HCT116 (cell line): ENCODE data around the gene PPHLN1. TPM values are rescaled to one million over a fixed set of nuclear protein-coding genes. Genes with fewer than 3 reads are reported as not detected.

Source experiments
- ATAC-seq: fragments of 200-7000 bp; cut with Tn5 transposase; 2 replicates; pipeline ENCODE4 v1.9.1; 2020; ENCODE audit warnings: mild to moderate bottlenecking, moderate library complexity
- BruUV-seq: library from RNA; stranded (reverse); fragments of 400-500 nt; replicated peaks from 2 replicates; lab custom pipeline; 2021; lab: Mats Ljungman, UMichigan
- CTCF ChIA-PET: fragments of 300-600 bp; sonication (Branson Sonifier 250); formaldehyde crosslinking; loops from one replicate; lab custom pipeline; 2021; ENCODE audit warnings: antibody characterized with exemption; lab: Charles Lee
- POLR2A ChIA-PET: fragments of 300-600, 350-600 bp; sonication (Branson Sonifier 250); formaldehyde crosslinking; loops from one replicate; lab custom pipeline; 2021; ENCODE audit warnings: antibody characterized with exemption; lab: Charles Lee
- RAD21 ChIA-PET, 2 experiments: fragments of 300-600 bp; sonication (Branson Sonifier 250); formaldehyde crosslinking; loops; one replicate each; lab custom pipeline; 2023; ENCODE audit warnings: low total read pairs in 2 of 2; ENCODE audit not compliant: uncharacterized antibody in 2 of 2, unreplicated experiment in 2 of 2, low non-redundant PET in 1 of 2; lab: Charles Lee
- DNase-seq: peaks from one replicate; pipeline ENCODE4 v3.0.0-alpha.2; 2010; ENCODE audit warnings: low read depth, low spot score
- H2AFZ ChIP-seq: fragments of 200-600 bp; shearing (Covaris generic), sonication (generic); 2 replicates; pipeline ENCODE4 v1.6.1; 2017; ENCODE audit warnings: low read depth, mixed run types, mixed read lengths, antibody characterized with exemption, low read length; ENCODE audit not compliant: poor library complexity, severe bottlenecking
- H3K27ac ChIP-seq: 2 replicates; pipeline ENCODE4 v1.5.1; 2012; ENCODE audit warnings: low read depth, low read length
- H3K27me3 ChIP-seq: fragments of 200-600 bp; sonication (generic); 2 replicates; pipeline ENCODE4 v1.6.1; 2016; ENCODE audit warnings: mixed run types, low read length, mixed read lengths; ENCODE audit not compliant: insufficient read depth
- H3K36me3 ChIP-seq, 2 experiments: fragments of 200-500 bp in 1 of 2; fragments of 200-600 bp in 1 of 2; sonication (Bioruptor generic) in 1 of 2; sonication (generic) in 1 of 2; 2 replicates each; pipeline versions ENCODE4 v1.5.1 to v1.6.1; 2014 to 2016; ENCODE audit warnings: low read length in 2 of 2, inconsistent platforms in 1 of 2, mixed read lengths in 1 of 2, mixed run types in 1 of 2; ENCODE audit not compliant: insufficient read depth in 2 of 2, control insufficient read depth in 1 of 2
- H3K4me1 ChIP-seq, 2 experiments: fragments of 200-600 bp in 1 of 2; sonication (generic) in 1 of 2; 2 replicates each; pipeline versions ENCODE4 v1.5.1 to v1.6.1; 2012 to 2017; ENCODE audit warnings: low read length in 2 of 2, inconsistent platforms in 1 of 2, mild to moderate bottlenecking in 1 of 2, mixed read lengths in 1 of 2, mixed run types in 1 of 2, moderate library complexity in 1 of 2; ENCODE audit not compliant: insufficient read depth in 2 of 2, control insufficient read depth in 1 of 2
- H3K4me2 ChIP-seq: fragments of 200-600 bp; sonication (generic); 2 replicates; pipeline ENCODE4 v1.6.1; 2017; ENCODE audit warnings: mixed run types, low read length, mixed read lengths
- H3K4me3 ChIP-seq, 2 experiments: fragments of 200-600 bp in 1 of 2; sonication (generic) in 1 of 2; replicated peaks in 1 of 2; 2 replicates each; pipeline ENCODE4 v1.5.1; 2011 to 2016; ENCODE audit warnings: low read length in 2 of 2, control low read depth in 1 of 2, low read depth in 1 of 2, mild to moderate bottlenecking in 1 of 2, mixed read lengths in 1 of 2, mixed run types in 1 of 2
- H3K79me2 ChIP-seq: fragments of 200-600 bp; sonication (generic); 2 replicates; pipeline ENCODE4 v1.6.1; 2017; ENCODE audit warnings: mild to moderate bottlenecking, mixed run types, low read length, moderate library complexity, mixed read lengths; ENCODE audit not compliant: insufficient read depth
- H3K9ac ChIP-seq: fragments of 200-600 bp; sonication (generic); 2 replicates; pipeline ENCODE4 v1.6.1; 2016; ENCODE audit warnings: low read length, mixed read lengths
- H3K9me2 ChIP-seq: fragments of 200-600 bp; sonication (generic), shearing (Covaris generic); 2 replicates; pipeline ENCODE4 v1.6.1; 2017; ENCODE audit warnings: mixed run types, mild to moderate bottlenecking, moderate library complexity; ENCODE audit not compliant: insufficient read depth
- H3K9me3 ChIP-seq, 2 experiments: fragments of 200-500 bp in 1 of 2; fragments of 200-600 bp in 1 of 2; sonication (Bioruptor generic) in 1 of 2; sonication (generic) in 1 of 2; 2 replicates each; pipeline ENCODE4 v1.6.1; 2014 to 2017; ENCODE audit warnings: low read length in 2 of 2, mixed read lengths in 2 of 2, inconsistent platforms in 1 of 2, low read depth in 1 of 2, mild to moderate bottlenecking in 1 of 2, mixed run types in 1 of 2, moderate library complexity in 1 of 2; ENCODE audit not compliant: control insufficient read depth in 1 of 2, insufficient read depth in 1 of 2
- H4K20me1 ChIP-seq: fragments of 200-600 bp; sonication (generic), shearing (Covaris generic); 2 replicates; pipeline ENCODE4 v1.6.1; 2017; ENCODE audit warnings: mixed run types, mild to moderate bottlenecking, moderate library complexity; ENCODE audit not compliant: insufficient read depth
- CEBPB ChIP-seq: IDR thresholded peaks from 2 replicates; pipeline ENCODE4 v1.6.1; 2012; ENCODE audit warnings: low read depth
- EGR1 ChIP-seq: IDR thresholded peaks from 2 replicates; pipeline ENCODE4 v1.6.1; 2012; ENCODE audit warnings: low read depth
- ELF1 ChIP-seq: IDR thresholded peaks from 2 replicates; pipeline ENCODE4 v1.6.1; 2012; ENCODE audit warnings: low read depth, borderline replicate concordance
- EZH2phosphoT487 ChIP-seq: fragments of 200-600 bp; IDR thresholded peaks from 2 replicates; pipeline ENCODE4 v1.6.1; 2018; ENCODE audit warnings: antibody characterized with exemption, borderline replicate concordance
- FOSL1 ChIP-seq: IDR thresholded peaks from 2 replicates; pipeline ENCODE4 v1.6.1; 2012; ENCODE audit warnings: low read depth
- JUND ChIP-seq: IDR thresholded peaks from 2 replicates; pipeline ENCODE4 v1.6.1; 2012
- POLR2A ChIP-seq: IDR thresholded peaks from 2 replicates; pipeline ENCODE4 v1.7.0; 2011; ENCODE audit warnings: borderline replicate concordance; ENCODE audit not compliant: insufficient read depth, insufficient read length; ENCODE audit errors: extremely low read depth
- POLR2AphosphoS5 ChIP-seq: IDR thresholded peaks from 2 replicates; pipeline ENCODE4 v1.6.1; 2011; ENCODE audit warnings: mild to moderate bottlenecking, low read depth, low read length, moderate library complexity
- SIN3A ChIP-seq: IDR thresholded peaks from 2 replicates; pipeline ENCODE4 v1.6.1; 2012; ENCODE audit warnings: low read depth
- SP1 ChIP-seq: IDR thresholded peaks from 2 replicates; pipeline ENCODE4 v1.6.1; 2012; ENCODE audit warnings: low read depth
- SRF ChIP-seq: IDR thresholded peaks from 2 replicates; pipeline ENCODE4 v1.6.1; 2012; ENCODE audit warnings: low read depth
- TCF7L2 ChIP-seq: IDR thresholded peaks from 2 replicates; pipeline ENCODE4 v1.7.0; 2011; ENCODE audit warnings: borderline replicate concordance, inconsistent platforms; ENCODE audit not compliant: insufficient read depth, insufficient read length; ENCODE audit errors: extremely low read depth
- YY1 ChIP-seq: IDR thresholded peaks from 2 replicates; pipeline ENCODE4 v1.6.1; 2011; ENCODE audit warnings: low read length, low read depth, moderate library complexity, mild to moderate bottlenecking; ENCODE audit not compliant: insufficient replicate concordance; ENCODE audit errors: extremely low read depth
- ZFX ChIP-seq: fragments of 450-650 bp; IDR thresholded peaks from 2 replicates; pipeline ENCODE4 v1.6.1; 2017
- ZNF274 ChIP-seq: fragments of 200-500 bp; sonication (Bioruptor generic); IDR thresholded peaks from 2 replicates; pipeline ENCODE4 v1.6.1; 2014; ENCODE audit warnings: mild to moderate bottlenecking, low read depth, low read length, inconsistent platforms
- intact Hi-C: fragments of 100-400 bp; cut with micrococcal nuclease; formaldehyde crosslinking; loops from 2 replicates; pipeline ENCODE4 v1.10.0; 2022
- total RNA-seq: library from RNA; stranded (reverse); gene quantifications from one replicate; pipeline ENCODE4 v1.2.1, GENCODE V29; 2021; ENCODE audit not compliant: unreplicated experiment
- TF ChIP-seq, protein P1 (sequence below), 3 experiments: fragments of 200-600 bp in 1 of 3; sonication (generic) in 1 of 3; IDR thresholded peaks in 2 of 3; conservative IDR thresholded peaks in 1 of 3; 2 replicates each; pipeline ENCODE4 v1.5.1; 2012 to 2017; ENCODE audit warnings: low read depth in 2 of 3, low read length in 2 of 3, antibody characterized with exemption in 1 of 3, borderline replicate concordance in 1 of 3, control low read depth in 1 of 3, mild to moderate bottlenecking in 1 of 3, mixed read lengths in 1 of 3, mixed run types in 1 of 3, moderate library complexity in 1 of 3; ENCODE audit not compliant: insufficient read depth in 1 of 3
- TF ChIP-seq, protein P2 (sequence below): IDR thresholded peaks from 2 replicates; pipeline ENCODE4 v1.6.1; 2011; ENCODE audit warnings: mild to moderate bottlenecking, low read length, moderate library complexity; ENCODE audit not compliant: insufficient replicate concordance; ENCODE audit errors: extremely low read depth
- TF ChIP-seq, protein P3 (sequence below): IDR thresholded peaks from 2 replicates; pipeline ENCODE4 v1.6.1; 2012

PPHLN1 gene
- total RNA-seq, 1 experiment from 2014 or later, result 57.4 TPM

DNA sequence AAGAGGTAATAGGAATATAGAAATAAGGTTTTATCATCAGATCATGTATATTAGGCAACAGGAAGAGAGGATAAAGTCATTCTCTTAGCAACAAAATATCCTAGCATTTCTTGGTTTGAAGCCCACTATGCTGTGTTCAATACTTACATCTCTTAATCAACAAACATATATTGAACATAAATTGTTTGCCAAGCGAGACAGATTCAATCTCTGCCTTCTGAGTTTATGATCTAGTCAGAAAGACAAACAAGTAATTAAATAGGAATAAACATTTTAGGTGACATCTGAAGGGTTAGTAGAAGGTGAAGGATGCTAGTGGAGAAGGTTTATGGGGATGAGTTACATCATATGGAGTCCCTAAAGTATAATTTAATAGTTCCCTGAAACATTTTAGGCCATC, 54.8 kb downstream of the PPHLN1 start:
- intact Hi-C loops, result no loop called here
- Histone ChIP-seq H3K36me3 (peaks cover 0 to 9% of the 10 kb centered on the region in 2 experiments; a peak in 1 of 4 replicates), H3K9me3 (no peaks in the 10 kb centered on the region), H3K9ac (no peak overlapping the region), H2AFZ (no peak overlapping the region), H3K27me3 (no peaks in the 10 kb centered on the region), H3K4me3 (no peak overlapping the region), H3K4me1 (no peaks in the 10 kb centered on the region), H3K9me2 (no peaks in the 10 kb centered on the region), H3K4me2 (no peak overlapping the region)
- RAD21 ChIA-PET, result no interaction called here
- no peak for DNase-seq
- POLR2A ChIA-PET, result no interaction called here
- CTCF ChIA-PET, result interaction anchor here (1.9 kb wide), 1 partner anchor 9 kb away, joined by 7 read pairs; no protein-coding TSS in a partner anchor
- TF ChIP-seq POLR2AphosphoS5, result no peak
- TF ChIP-seq, protein P1, sequence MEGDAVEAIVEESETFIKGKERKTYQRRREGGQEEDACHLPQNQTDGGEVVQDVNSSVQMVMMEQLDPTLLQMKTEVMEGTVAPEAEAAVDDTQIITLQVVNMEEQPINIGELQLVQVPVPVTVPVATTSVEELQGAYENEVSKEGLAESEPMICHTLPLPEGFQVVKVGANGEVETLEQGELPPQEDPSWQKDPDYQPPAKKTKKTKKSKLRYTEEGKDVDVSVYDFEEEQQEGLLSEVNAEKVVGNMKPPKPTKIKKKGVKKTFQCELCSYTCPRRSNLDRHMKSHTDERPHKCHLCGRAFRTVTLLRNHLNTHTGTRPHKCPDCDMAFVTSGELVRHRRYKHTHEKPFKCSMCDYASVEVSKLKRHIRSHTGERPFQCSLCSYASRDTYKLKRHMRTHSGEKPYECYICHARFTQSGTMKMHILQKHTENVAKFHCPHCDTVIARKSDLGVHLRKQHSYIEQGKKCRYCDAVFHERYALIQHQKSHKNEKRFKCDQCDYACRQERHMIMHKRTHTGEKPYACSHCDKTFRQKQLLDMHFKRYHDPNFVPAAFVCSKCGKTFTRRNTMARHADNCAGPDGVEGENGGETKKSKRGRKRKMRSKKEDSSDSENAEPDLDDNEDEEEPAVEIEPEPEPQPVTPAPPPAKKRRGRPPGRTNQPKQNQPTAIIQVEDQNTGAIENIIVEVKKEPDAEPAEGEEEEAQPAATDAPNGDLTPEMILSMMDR (IDR thresholded peaks at IDR 0.05 in 2 of 3, conservative IDR thresholded peaks at IDR 0.05 in 1 of 3; ENCODE audit: borderline replicate concordance in 1 of 3, insufficient read depth in 1 of 3, low read depth in 2 of 3, low read length in 2 of 3), result no peak
- TF ChIP-seq TCF7L2, result no peak
- TF ChIP-seq EGR1, result no peak
- TF ChIP-seq, protein P2, sequence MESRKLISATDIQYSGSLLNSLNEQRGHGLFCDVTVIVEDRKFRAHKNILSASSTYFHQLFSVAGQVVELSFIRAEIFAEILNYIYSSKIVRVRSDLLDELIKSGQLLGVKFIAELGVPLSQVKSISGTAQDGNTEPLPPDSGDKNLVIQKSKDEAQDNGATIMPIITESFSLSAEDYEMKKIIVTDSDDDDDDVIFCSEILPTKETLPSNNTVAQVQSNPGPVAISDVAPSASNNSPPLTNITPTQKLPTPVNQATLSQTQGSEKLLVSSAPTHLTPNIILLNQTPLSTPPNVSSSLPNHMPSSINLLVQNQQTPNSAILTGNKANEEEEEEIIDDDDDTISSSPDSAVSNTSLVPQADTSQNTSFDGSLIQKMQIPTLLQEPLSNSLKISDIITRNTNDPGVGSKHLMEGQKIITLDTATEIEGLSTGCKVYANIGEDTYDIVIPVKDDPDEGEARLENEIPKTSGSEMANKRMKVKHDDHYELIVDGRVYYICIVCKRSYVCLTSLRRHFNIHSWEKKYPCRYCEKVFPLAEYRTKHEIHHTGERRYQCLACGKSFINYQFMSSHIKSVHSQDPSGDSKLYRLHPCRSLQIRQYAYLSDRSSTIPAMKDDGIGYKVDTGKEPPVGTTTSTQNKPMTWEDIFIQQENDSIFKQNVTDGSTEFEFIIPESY, result no peak
- no peak for TF ChIP-seq SRF
- no peak for TF ChIP-seq EZH2phosphoT487
- TF ChIP-seq, protein P3, sequence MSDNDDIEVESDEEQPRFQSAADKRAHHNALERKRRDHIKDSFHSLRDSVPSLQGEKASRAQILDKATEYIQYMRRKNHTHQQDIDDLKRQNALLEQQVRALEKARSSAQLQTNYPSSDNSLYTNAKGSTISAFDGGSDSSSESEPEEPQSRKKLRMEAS, result no peak
- no peak for TF ChIP-seq ZNF274
- TF ChIP-seq POLR2A, result no peak
- TF ChIP-seq JUND, result no peak
- TF ChIP-seq SIN3A, result no peak
- no peak for TF ChIP-seq FOSL1
- TF ChIP-seq SP1, result no peak
- no peak for TF ChIP-seq CEBPB
- TF ChIP-seq ZFX, result no peak
- no peak for TF ChIP-seq YY1
- no peak for TF ChIP-seq ELF1
- TF ChIP-seq, all 23 proteins: peak for 0
- Histone ChIP-seq H3K79me2 (peaks cover 3% of the 10 kb centered on the region; the same call in 1 of the 2 replicates), H3K27ac (no peak overlapping the region), H4K20me1 (no peaks in the 10 kb centered on the region; the same call in 1 of the 2 replicates)
- no peak for ATAC-seq
- no TSS peak for BruUV-seq
